AG04449 (cell line): ENCODE data around the gene HDAC4.

ENCODE experiments used
- CTCF ChIA-PET: fragments of 350-600 bp; formaldehyde crosslinking; extraction: SDS; loops from one replicate; lab custom pipeline; 2021; ENCODE audit warnings: antibody characterized with exemption; lab: Yijun Ruan, JAX
- POLR2A ChIA-PET: fragments of 400-600, 350-600 bp; formaldehyde crosslinking; extraction: SDS; loops from one replicate; lab custom pipeline; 2020; ENCODE audit warnings: antibody characterized with exemption, inconsistent platforms; lab: Yijun Ruan, JAX
- DNase-seq: peaks from one replicate; pipeline ENCODE4 v3.0.0-alpha.2; 2010; ENCODE audit warnings: low read depth, low spot score
- H3K4me3 ChIP-seq: 2 replicates; pipeline ENCODE4 v1.5.1; 2011; ENCODE audit warnings: low read depth, mild to moderate bottlenecking, control low read depth, low read length
- CTCF ChIP-seq: IDR thresholded peaks from one replicate; pipeline ENCODE4 v1.5.1; 2011; ENCODE audit warnings: mild to moderate bottlenecking, moderate library complexity, low read length, control low read depth, inconsistent platforms; ENCODE audit not compliant: insufficient read depth; ENCODE audit errors: missing control alignments

Gene HDAC4

GRCh38 chr2:239000089-239000488 lies 400.7 kb downstream of the HDAC4 start:
- ChIA-PET CTCF (no interaction called here), POLR2A (no interaction called here)
- no peak for TF ChIP-seq CTCF
- H3K4me3 ChIP-seq = no peak overlapping the region
- no peak for DNase-seq

DNA sequence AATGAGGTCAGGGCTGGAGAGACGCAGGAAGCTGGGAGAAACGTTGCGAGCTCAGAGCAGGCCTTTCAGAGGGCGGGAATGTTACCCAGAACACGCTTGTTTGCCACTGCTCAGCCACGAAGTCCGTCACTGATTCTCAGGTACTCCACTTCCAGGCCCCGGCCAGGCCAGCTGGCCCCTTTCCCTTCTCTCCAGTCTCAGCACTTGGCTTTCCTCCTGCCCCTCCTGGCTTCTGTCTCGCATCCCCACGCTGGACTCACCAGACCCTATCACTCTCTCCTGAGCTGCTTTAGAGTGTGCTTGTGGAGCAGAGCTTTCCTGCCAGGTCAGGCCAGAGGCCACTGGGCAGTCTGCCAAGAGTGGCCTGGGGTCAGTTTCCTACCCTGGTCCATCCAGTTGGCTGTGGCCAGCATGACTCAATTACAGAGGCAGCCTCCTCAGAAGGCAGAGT lies 401.5 kb downstream of the HDAC4 start:
- POLR2A ChIA-PET = no interaction called here
- no peak overlapping the region for H3K4me3 ChIP-seq
- no peak for TF ChIP-seq CTCF
- CTCF ChIA-PET = no interaction called here
- no peak for DNase-seq

GRCh38 chr2:238998801-238999200 lies 402.0 kb downstream of the HDAC4 start:
- no peak for TF ChIP-seq CTCF
- DNase-seq = no peak
- POLR2A ChIA-PET = no interaction called here
- CTCF ChIA-PET = no interaction called here
- no peak overlapping the region for H3K4me3 ChIP-seq
